T-helper 22 cell (primary cell): Measurements from ENCODE around the gene RDH13.
A peak's percentile ranks its signal among the peaks of the same experiment; 100 is the strongest.
"Not testable (repeated sequence)": the region's sequence is repeated elsewhere in the genome, so short reads cannot be mapped to it uniquely, and the experiment has no call there.

Experiments used
- DNase-seq: peaks from one replicate; pipeline ENCODE4 v3.0.0-alpha.2; 2020; ENCODE audit warnings: low read depth

The RDH13 gene, protein sequence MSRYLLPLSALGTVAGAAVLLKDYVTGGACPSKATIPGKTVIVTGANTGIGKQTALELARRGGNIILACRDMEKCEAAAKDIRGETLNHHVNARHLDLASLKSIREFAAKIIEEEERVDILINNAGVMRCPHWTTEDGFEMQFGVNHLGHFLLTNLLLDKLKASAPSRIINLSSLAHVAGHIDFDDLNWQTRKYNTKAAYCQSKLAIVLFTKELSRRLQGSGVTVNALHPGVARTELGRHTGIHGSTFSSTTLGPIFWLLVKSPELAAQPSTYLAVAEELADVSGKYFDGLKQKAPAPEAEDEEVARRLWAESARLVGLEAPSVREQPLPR

DNA sequence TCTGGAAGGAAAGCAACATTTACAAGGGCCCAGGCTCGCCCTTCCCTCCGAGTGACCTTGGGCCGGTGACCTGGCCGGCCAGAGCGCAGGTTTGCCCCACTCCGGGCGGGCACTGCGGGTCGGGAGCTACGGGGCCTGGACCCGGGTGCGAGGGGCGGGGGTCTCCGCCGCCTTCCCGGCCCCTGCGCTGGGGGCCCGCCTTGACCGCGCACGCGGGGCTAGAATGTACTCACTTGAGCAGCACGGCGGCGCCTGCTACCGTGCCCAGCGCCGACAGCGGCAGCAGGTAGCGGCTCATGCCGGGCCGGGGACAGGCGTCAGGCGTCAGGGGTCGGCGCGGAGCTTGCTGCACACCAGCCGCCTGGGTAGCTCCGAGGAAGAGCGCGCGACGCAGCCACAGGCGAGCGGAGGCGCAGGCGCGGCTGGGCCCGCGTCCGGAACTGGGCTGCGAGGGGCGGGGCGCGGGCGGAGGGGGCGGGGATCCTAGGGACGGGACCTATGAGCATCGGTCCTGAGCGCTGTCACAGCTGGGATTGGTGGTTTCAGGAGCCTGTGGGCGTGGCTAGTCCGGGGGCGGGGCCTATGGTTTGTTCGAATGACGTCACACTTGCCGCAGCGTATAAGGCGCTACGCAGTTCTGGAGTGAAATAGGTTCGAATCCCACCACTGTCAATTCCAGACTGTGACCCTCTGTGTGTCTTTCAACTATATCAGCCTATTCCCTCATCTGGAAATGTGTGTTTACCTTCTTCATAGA is at the start of gene RDH13:
TSS of gene RDH13 (minus strand) at position 414 of the 757 bp plus-strand sequence. CDS start at position 298, 116 bp downstream.
- DNase-seq, result peak; percentile 91

DNA sequence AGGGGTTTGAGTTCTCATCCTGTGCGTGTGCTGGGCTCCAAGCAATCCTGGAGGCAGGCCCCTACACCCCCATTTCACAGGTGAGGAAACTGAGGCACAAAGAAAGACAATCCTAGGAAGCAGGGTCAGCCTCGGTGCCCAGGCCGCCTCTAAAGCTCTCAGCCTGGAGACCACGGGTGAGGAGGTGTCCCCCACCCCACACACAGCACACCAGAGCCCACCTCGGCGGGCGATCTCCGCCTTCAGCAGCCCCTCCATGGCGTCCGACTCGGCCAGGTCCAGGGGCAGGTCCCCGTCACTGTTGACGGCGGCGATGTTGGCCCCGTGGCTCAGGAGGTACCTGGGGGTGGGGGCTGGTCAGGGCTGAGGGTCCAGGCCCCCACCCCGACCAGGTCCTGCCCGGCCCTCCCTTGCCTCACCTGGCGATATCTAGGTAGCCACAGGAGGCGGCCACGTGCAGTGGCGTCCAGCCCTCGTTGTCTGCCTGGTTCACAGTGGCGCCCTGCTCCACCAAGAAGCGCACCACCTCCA is 49.4 kb upstream of the RDH13 start:
- DNase-seq, result no peak

- no peak for DNase-seq
These were observed 48.4 kb upstream of the RDH13 start for GRCh38 chr19:55111238-55111831.

- no peak for DNase-seq
These were observed 46.8 kb upstream of the RDH13 start for GRCh38 chr19:55109527-55110291.

DNA sequence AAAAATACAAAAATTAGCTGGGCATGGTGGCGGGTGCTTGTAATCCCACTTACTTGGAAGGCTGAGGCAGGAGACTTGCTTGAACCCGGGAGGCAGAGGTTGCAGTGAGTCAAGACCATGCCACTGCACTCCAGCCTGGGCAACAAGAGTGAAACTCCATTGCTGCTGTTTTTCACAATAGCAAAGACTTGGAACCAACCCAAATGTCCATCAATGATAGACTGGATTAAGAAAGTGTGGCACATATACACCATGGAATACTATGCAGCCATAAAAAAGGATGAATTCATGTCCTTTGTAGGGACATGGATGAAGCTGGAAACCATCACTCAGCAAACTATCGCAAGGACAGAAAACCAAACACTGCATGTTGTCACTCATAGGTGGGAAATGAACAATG is 44.3 kb upstream of the RDH13 start:
- DNase-seq, result not testable (repeated sequence)

DNA sequence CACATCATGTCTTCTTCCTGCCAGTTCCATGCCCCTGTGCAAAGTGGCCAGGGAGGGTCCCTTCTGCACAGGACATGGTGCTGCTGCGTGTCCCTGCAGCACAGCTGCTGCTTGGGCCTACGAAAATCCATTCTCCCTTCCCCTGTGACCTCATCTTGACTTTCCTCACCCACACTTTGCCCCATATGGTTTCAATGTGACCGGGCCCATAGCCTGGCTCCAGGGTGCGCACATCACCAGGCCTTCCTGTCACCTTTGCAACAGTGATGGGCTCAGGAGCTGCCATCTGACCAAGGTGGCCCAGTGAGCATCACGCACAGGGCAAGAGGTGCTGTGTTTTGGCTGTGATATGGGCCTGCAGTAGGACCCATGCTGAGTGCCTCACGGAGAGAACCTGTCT is 43.6 kb upstream of the RDH13 start:
- no peak for DNase-seq

DNA sequence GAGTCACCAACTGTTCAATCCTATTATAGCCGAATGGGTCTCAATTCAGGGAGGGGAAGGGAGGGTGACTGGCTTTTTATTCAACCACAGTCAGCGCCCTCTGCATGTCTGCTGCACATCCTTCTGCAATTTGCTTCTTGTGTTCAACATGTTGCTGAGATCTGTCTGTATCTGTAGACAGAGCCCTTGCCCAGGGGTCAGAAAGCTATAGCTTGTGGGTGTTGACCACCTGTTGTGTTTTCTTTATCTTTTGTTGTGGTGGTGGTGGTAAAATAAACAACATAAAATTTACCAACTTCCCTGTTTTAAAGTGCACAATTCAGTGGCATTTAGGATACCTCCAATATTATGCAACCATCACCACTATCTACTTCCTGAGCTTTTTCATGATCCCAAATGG is 42.3 kb upstream of the RDH13 start:
- DNase-seq, result no peak

DNA sequence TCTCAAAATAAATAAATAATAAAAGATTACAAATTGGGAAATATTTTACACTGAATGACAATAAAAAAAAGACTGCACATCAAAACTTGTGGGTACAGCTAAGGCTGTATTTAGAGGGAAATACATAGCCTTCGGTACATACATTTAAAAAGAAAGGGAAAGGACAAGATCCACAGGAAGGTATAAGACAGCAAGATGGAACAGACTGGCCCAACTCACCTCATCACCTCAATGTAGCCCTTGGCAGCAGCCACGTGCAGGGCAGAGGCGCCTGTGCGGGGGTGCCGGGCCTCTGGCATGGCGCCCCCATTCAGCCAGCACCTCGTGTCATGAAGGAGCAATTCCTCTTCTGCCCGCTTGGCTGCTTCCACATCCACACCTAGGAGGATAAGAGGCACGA is 40.2 kb upstream of the RDH13 start:
- DNase-seq, result no peak

- DNase-seq, result no peak
These were observed 38.3 kb upstream of the RDH13 start for GRCh38 chr19:55101261-55101660.

DNA sequence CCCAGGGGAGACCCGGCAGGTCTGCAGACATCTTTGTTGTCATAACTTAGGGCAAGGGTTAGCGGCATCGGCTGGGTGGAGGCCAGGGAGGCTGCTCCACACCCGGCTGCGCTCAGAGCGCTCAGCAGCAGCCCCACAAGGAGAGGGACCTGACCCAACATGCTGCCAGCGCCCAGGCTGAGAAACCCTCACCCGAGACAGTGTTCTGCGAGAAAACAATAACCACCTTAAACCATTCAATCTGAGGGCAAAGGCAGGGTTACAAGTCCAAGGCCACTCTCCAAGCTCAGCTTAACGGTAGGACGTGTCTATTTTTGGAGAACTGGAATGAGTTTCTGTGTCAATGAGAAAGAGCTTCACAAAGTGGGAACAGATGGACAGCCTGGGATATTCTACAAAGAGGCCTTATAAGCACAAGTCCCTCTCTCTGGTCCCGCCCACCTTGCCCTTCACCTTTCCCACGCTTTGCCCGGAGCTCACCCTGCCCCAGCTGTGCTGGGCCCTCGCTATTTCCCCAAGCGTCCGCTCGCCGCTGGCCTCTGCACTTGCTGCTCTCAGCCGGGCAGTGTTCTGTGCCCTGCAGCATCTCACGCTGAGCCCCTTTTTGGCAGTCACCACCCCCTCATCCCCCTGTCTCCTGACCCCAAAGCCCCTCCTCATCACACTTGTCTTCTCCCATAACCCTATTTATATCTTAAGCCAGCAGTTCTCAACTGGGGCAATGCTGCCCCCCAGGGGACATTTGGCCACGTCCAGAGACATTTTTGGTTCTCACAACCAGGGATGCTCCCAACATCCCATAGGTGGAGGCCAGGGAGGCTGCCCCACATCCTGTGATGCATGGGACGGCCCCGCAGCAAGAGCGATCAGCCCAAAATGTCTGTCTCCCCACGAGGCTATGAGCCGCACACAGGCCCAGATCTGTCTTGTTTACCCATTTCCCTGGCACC is 36.9 kb upstream of the RDH13 start:
- DNase-seq, result no peak

DNA sequence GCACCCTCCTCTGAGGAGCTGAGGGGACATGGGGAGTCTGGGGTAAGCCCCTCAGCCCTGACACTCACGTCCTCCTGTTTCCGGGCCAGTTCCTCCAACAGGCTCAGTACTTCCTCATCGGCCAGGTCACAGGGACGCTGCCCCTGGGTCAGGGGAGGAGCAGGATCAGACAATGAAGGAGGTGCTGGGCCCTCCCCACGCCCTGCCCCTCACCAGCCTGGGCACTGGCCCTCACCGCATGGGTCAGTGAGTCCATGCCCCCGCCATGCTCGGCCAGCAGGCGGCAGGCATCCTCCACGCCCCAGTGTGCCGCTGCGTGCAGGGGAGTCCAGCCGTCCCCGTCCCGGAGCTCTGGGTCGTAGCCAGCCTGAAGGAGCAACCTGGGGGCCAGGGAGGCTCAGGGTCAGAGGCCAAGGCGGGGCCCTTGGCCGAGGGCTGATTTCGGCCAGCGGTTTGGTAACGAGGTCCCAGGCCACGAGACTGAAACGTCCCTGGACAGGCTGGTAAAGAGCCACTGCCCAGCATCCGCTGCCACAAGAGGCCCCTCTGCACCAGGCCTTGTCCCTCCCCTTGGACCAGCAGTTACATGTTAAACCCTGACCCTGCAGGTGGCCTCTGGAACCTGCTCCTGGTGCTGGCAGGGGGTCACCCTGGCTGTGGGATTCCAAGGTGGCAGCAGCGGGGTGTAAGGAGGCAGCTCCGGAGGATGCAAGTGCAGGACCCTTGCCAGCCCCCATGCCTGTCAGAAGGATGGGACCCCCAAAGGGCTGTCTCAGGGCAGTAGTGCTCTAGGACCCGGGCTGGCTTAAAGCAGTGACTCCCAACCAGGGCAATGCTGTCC is 36.0 kb upstream of the RDH13 start:
- no peak for DNase-seq

DNA sequence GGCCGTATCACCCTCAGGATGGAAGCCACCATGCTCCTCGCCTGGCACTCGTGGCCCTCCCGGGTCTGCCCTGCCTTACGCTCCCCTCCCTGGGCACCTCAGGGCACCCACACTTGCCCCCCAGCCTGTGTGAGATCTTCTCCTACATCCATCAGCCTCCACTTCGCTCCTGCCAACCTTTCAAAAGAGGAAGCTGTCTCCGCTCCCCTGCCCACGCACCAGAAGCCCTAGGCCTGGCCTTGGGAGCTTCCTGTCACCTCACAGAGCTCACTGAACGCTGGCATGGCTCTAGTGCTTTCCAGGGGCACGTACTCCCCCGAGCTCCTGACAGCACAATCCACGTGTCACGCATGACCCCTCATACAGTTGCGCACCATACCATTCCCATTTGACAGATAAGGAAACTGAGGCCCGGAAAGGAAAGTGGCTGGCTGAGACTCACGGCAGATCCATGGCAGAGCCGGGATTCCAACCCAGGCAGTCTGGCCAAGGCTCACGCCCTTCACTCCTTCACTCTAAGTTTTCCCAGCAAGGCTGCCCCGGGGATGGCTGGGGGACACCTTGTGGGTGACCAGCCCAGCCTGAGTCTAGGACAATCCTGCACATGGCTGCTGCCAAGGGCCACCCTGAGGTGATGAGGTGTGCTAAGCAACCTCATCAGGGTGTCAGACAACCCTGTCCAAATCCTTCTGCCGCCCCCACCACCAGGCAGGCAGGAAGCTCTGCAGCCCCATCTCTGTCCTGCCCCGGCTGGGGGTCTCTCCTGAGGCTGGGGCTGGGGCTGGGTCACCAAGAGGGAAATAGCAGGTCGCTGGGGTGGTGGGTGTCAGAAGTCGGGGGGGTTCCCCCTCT is 35.1 kb upstream of the RDH13 start:
- no peak for DNase-seq

- no peak for DNase-seq
These were observed 33.2 kb upstream of the RDH13 start for GRCh38 chr19:55096061-55096701.

DNA sequence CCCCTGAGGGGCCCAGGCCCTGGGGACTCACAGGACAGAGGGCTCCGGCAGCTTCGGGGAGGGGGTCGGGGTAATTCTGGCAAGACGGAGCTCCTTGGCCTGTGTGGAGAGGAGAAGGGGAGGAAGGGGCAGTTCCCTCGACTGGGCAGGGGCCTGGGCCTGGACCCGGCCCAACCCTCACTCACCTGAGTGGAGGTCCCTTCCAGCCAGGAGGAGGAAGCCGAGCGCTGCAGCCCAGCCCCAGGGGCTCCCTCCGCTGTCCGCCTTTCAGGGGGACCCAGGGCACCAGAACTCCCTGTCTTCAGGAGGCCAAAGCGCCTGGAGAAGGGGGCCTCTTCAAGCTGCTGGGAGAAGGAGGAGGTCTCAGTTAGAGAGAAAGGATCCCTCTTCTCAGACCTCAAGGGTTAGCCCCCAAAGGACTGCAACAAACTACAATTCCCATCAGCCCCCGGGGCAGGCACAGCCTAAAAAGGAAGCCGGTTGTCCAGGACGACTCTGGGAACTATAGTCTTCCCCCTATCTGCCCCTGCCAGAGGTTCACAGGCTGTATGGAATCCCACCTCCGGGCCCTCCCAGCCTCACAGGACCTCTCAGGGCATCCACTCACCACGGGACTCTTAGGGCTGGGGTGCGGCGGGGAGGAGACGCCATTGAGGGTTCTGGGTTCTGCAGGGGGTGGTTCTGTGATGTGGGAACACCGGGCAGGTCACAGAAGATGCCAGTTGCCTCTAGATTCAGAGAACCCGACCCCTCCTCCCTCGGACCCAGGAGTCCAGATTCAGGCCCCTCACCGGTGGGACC is 32.5 kb upstream of the RDH13 start:
- no peak for DNase-seq

DNA sequence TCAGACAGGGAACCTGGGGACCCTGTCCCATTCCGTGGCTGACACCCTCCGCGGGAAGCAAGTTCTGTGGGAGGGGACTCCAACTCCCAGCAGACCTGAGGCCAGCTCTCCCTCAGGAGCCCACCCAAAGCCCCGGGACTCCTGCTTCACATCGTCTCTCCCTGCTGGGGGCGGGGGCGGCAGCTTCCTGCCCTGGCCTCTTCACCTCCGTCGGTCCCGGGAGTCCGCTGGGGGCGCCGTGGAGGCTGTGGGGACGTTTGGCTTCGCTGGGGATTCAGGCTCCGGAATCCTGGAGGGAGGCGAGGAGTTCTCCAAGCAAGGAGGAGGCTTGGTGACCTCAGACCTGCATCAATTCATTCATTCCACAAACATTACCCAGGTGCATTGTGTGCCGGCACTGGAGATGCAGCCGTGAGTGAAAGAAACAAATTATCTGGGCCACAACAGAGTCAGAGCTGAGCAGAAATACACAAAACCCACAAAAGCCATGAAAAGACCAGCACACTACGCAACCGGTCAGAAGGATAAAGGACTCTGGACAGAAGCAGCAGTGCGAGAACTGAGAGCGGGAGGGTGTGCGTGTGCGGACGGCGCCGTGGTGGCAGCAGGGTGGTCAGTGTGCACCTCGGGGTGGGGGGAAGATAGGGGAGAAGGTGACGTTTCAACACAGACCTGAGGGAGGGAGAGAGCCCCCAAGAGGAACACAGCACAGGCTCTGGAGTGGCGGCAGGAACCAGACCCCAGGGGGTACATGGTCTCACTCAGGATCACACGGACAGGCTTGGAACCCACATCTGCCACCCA is 31.7 kb upstream of the RDH13 start:
- DNase-seq, result no peak

GRCh38 chr19:55092423-55093318 is 29.7 kb upstream of the RDH13 start:
- DNase-seq, result no peak
